ENCODE data around the gene SSH2. TPM values are rescaled to one million over a fixed set of nuclear protein-coding genes. Genes with fewer than 3 reads are reported as not detected.

SSH2 gene
- total RNA-seq, 1 experiment from 2014 or later = 45.1 TPM

DNA sequence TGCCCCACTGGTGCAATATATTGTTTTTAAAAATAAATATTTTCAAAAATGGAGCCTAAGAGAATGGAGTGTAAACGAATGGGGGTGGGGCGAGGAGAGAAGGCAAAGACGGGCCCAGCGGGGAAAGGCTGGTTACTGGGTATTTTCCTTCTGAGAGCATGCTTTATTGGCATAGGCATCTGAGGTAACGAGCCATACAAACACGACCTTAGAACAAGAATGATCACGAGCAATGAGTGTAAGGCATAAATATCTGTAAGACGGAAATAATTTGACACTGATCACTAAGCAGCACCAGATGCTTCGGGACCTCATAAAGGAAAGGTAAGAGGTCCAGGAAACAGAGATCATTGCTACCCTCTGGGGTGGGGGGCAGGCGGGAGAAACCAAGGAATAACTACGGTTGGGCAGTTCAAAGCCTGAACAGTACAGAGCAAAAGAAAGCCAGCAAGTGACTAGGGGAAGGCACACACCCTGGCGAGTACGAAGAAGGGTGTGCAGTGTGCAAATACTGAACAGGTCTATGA is 959 bp downstream of the SSH2 start:
- BruUV-seq (replicated peaks) = TSS peak; percentile 37
- CTCF ChIA-PET = no interaction called here
- peaks cover 56% of the 10 kb centered on the region for H3K79me2 ChIP-seq (ENCODE audit: low read depth)

DNA sequence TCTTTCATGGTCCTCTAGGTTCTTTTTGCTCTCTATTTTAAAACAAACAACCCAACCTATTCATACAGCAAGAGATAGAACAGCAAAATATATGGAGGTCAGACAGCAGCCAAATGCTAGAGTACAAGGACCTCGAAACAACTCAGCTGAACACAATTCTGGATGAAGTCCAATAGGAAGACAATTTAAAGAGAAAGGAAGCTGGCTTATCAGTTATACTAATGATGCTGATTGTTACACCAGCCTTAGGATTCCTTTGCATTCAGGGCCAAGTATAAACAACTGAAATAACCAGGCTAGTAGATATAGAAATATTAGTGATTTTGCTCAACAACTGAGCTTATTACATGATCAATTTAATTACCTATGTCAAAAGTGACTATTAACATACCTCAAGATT is 2.5 kb downstream of the SSH2 start:
- Histone ChIP-seq H2AFZ (no peak overlapping the region), H3K4me3 (peak overlapping the region; percentile 73; the same call in 1 of the 2 replicates), H3K4me1 (replicated peaks; ENCODE audit: insufficient read depth) (peaks cover 32% of the 10 kb centered on the region), H3K27me3 (ENCODE audit: insufficient read depth, low read depth) (no peaks in the 10 kb centered on the region), H3K27ac (no peak overlapping the region), H3F3A (ENCODE audit: insufficient read depth, low read depth) (peaks cover 20% of the 10 kb centered on the region; the same call in 1 of the 2 replicates), H3K79me2 (ENCODE audit: low read depth) (peaks cover 70% of the 10 kb centered on the region), H4K20me1 (ENCODE audit: insufficient read depth) (0 out of 2 replicates have a peak, but pooled peaks cover 3% of the 10 kb centered on the region), H3K9me3 (ENCODE audit: insufficient read depth, low read depth) (no peaks in the 10 kb centered on the region), H3K4me2 (peak overlapping the region; percentile 95), H3K9me2 (ENCODE audit: insufficient read depth) (no peaks in the 10 kb centered on the region), H3K36me3 (ENCODE audit: low read depth) (no peaks in the 10 kb centered on the region)
- DNase-seq = no peak
- ChIA-PET CTCF (no interaction called here), POLR2A (ENCODE audit: unreplicated experiment) (interaction anchor here (0.6 to 0.7 kb wide), 2 partner anchors 159 to 545 kb away, joined by 4 to 5 read pairs; no protein-coding TSS in a partner anchor)
- no peak for TF ChIP-seq EZH2 (IDR thresholded peaks at IDR 0.05; ENCODE audit: low read depth)
- no peak for TF ChIP-seq CTCF (conservative IDR thresholded peaks at IDR 0.05)
- no TSS peak for BruUV-seq (replicated peaks)
- intact Hi-C loops (cut with micrococcal nuclease; ENCODE audit: unreplicated experiment) = no loop called here

More for the DNA sequence above, 959 bp downstream of the SSH2 start:
- H3K27me3 ChIP-seq (ENCODE audit: insufficient read depth, low read depth) = no peaks in the 10 kb centered on the region
- no peaks in the 10 kb centered on the region for H3K9me2 ChIP-seq (ENCODE audit: insufficient read depth)
- H3K27ac ChIP-seq = peak overlapping the region; percentile 62
- H3K9me3 ChIP-seq (ENCODE audit: insufficient read depth, low read depth) = no peaks in the 10 kb centered on the region
- intact Hi-C loops (cut with micrococcal nuclease; ENCODE audit: unreplicated experiment) = no loop called here
- H3K4me1 ChIP-seq (replicated peaks; ENCODE audit: insufficient read depth) = peaks cover 32% of the 10 kb centered on the region
- H3K4me3 ChIP-seq = peak overlapping the region; percentile 73
- peaks cover 20% of the 10 kb centered on the region; the same call in 1 of the 2 replicates for H3F3A ChIP-seq (ENCODE audit: insufficient read depth, low read depth)
- H2AFZ ChIP-seq = peak overlapping the region; percentile 85
- H4K20me1 ChIP-seq (ENCODE audit: insufficient read depth) = 0 out of 2 replicates have a peak, but pooled peaks cover 3% of the 10 kb centered on the region
- TF ChIP-seq CTCF (conservative IDR thresholded peaks at IDR 0.05) (no peak), EZH2 (IDR thresholded peaks at IDR 0.05; ENCODE audit: low read depth) (no peak)
- no peaks in the 10 kb centered on the region for H3K36me3 ChIP-seq (ENCODE audit: low read depth)
- POLR2A ChIA-PET (ENCODE audit: unreplicated experiment) = interaction anchor here (0.7 kb wide), 1 partner anchor 9 kb away, joined by 3 read pairs; no protein-coding TSS in a partner anchor
- peak overlapping the region; percentile 95 for H3K4me2 ChIP-seq
- peak; percentile 22 to 68 for DNase-seq

DNA sequence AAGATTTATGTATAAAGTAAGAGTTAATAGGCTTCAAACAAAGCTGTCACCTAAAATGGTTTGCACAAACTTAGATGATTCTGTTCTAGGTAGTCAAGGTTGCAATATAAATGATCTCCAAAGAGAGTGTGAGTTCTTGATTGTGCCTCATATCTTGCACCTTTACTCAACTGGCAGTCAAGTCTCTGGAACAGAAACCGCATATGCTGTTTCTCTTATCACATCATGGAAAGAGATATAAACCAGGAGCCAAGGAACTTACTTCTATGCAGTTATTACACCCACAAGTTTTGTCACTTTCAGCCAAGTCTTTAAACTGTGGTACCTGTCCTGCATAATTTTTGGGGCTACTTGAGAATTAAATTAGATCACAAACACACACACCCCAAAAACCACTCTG is 5.2 kb downstream of the SSH2 start:
- Histone ChIP-seq H3K9me2 (ENCODE audit: insufficient read depth) (no peaks in the 10 kb centered on the region), H3K79me2 (ENCODE audit: low read depth) (peaks cover 91% of the 10 kb centered on the region), H3K4me3 (no peak overlapping the region), H3K4me2 (no peak overlapping the region), H3K27ac (no peak overlapping the region), H4K20me1 (ENCODE audit: insufficient read depth) (0 out of 2 replicates have a peak, but pooled peaks cover 3% of the 10 kb centered on the region), H3K36me3 (ENCODE audit: low read depth) (no peaks in the 10 kb centered on the region), H3K9me3 (ENCODE audit: insufficient read depth, low read depth) (no peaks in the 10 kb centered on the region), H3K4me1 (replicated peaks; ENCODE audit: insufficient read depth) (peaks cover 31% of the 10 kb centered on the region), H3K27me3 (ENCODE audit: insufficient read depth, low read depth) (no peaks in the 10 kb centered on the region), H2AFZ (no peak overlapping the region), H3F3A (ENCODE audit: insufficient read depth, low read depth) (peaks cover 16% of the 10 kb centered on the region; the same call in 1 of the 2 replicates)
- intact Hi-C loops (cut with micrococcal nuclease; ENCODE audit: unreplicated experiment) = no loop called here
- ChIA-PET CTCF (no interaction called here), POLR2A (ENCODE audit: unreplicated experiment) (no interaction called here)
- no TSS peak for BruUV-seq (replicated peaks)
- TF ChIP-seq EZH2 (IDR thresholded peaks at IDR 0.05; ENCODE audit: low read depth) (no peak), CTCF (conservative IDR thresholded peaks at IDR 0.05) (no peak)
- DNase-seq = no peak
